Right renal pelvis (tissue), 4 donors: ENCODE measurements around the gene KANK2. TPM values are rescaled to one million over a fixed set of nuclear protein-coding genes. Genes with fewer than 3 reads are reported as not detected.

Source experiments
- DNase-seq, 4 donors: peaks; one replicate each; pipeline ENCODE4 v3.0.0-alpha.2; 2013; ENCODE audit warnings: low read depth in 4 of 4, low spot score in 3 of 4, missing footprints in 1 of 4
- polyA plus RNA-seq, 4 donors: library from polyadenylated mRNA; unstranded; fragments of 120-200 nt; gene quantifications; one replicate each; pipeline ENCODE4 v1.2.1, GENCODE V29; 2013; ENCODE audit not compliant: insufficient read length in 4 of 4

KANK2 gene
- polyA plus RNA-seq, 4 donors: 119 to 127 (median 123) TPM

DNA sequence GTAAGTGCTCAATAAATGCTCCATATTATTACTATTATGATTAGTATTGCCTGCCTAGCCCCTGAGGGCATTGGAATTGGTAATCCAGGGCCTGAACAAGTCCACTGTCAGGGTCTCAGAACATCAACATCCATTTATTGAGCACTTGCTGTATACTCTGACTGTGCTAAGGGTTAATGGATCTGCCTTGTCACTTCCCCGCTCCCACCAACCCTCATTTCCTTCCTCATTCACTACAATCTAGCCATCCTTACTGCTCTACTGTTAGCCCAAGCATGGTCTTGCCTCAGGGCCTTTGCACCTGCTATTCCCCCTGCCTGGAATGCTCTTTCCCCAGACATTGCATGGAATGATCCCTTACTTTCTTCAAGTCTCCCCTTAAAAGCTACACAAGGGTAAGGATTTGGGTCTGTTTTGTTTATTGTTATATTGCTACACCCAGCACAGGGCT, 29.4 kb upstream of the KANK2 start:
- DNase-seq: no peak

DNA sequence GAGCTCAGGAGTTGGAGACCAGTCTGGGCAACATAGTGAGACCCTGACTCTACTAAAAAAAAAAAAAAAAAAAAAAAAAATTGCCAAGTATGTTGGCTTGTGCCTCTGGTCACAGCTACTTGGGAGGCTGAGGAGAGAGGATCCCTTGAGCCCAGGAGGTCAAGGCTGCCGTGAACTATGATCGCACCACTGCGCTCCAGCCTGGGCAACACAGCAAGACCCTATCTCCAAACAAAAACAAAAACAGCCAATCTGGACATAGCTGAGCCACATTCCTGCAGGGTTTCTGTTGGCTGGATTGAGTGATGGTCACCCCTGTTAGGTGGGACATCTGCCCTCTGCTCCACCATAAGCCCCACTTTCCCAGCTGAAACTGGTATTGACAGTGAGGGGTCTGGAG, 28.5 kb upstream of the KANK2 start:
- no peak for DNase-seq

DNA sequence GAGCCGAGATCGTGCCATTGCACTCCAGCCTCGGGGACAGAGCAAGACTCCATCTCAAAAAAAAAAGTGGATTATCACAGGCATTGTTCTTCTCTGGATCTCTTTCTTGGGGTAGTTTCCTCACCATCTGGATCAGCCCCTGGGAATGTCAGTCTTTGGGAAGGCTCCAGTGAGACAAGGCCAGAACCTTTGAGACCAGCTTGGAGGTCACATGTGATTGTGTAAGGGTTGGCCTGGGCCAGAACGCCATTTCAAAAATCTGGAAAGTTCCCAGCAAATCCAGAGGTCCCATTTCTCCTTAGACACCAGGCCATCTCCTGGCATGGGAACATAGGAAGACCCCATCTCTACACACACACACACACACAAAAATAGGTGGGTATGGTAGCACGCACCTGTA, 27.8 kb upstream of the KANK2 start:
- DNase-seq: no peak

DNA sequence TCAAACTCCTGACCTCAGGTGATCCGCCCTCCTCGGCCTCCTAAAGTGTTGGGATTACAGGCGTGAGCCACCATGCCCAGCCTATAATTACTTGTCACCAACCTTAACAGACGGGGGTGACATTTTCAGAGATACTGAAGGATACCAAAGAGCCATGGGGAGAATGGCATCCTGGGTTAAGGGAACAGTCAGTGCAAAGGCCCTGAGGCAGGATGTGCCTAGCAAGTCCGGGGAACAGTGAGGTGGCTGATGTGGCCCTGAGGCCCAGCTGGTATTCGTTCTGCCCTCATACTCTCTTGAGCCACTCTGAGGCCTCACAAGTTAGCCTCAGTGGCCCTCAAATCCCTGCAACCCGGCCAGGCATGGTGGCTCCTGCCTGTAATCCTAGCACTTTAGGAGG, 27.1 kb upstream of the KANK2 start:
- DNase-seq: no peak

DNA sequence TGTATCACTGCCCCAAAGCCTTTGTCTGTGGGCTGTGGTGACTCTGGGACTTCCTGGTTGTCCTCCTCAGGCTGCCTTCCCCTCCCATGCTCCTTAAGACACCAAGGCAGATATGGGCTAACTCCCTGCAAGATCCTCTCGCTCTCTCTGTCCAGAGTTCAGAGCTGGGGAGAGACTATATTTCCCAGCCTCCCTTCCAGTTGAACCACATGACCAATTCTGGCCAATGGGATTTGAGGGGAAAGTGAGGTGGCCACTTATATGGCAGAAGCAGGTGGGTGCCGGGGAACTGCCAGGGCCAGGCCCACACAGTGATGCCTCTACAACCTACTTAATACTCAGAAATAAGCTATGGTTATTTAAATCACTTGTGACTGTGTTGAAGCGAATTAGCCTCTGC, 25.9 kb upstream of the KANK2 start:
- no peak for DNase-seq

DNA sequence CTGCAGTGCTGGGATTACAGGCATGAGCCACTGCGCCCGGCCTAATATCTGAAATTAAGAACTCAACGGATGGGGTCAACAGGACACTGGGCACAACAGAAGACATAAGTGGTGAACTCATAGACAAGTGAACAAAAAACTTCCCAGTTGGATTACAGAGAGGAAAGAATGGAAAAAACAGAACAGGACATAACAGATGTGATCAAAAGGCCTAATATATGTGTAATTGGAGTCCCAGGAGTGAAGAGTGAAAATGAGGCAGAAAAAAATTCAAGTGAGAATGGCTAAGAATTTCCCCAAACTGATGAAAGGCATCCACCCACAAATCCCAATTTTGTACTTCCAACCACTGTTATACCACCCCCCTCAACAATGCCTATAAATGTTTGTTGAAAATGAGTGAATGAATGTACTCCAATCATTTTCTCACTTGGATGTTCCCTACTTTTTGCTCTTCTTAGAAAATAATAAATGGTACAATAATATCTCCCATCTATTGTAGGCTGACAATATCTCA, 23.8 kb upstream of the KANK2 start:
- DNase-seq: no peak

DNA sequence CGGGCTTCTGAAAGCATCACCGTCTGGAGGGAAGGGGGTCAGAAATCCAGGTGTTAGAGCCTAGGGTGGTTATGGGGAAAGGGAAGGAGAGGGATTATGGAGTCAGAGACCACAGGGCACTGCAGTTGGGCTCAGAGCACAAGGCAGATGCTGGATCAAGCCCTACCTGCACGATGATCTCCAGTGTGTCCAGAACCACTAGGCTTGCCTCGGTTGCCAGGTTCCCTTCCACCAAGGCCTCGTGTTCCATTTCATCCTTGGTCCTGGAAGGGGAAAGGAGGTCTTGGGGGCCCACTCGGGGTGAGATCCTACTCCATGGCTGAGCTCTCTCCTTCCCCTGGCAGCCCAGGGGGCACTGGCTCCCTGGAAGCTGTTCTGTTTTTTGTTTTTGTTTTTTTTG, 17.0 kb upstream of the KANK2 start:
- no peak for DNase-seq

DNA sequence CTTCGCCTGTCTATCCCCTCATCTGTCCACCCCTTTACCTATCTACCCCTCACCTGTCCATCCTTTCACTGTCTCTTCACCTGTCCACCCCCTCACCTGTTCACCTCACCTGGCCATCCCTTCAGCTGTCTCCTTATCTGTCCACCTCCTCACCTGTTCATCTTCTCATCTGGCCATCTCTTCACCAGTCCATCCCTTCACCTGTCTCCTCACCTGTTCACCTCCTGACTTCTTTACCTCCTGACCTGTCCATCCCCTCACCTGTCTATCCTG, 13.2 kb upstream of the KANK2 start:
- no peak for DNase-seq

DNA sequence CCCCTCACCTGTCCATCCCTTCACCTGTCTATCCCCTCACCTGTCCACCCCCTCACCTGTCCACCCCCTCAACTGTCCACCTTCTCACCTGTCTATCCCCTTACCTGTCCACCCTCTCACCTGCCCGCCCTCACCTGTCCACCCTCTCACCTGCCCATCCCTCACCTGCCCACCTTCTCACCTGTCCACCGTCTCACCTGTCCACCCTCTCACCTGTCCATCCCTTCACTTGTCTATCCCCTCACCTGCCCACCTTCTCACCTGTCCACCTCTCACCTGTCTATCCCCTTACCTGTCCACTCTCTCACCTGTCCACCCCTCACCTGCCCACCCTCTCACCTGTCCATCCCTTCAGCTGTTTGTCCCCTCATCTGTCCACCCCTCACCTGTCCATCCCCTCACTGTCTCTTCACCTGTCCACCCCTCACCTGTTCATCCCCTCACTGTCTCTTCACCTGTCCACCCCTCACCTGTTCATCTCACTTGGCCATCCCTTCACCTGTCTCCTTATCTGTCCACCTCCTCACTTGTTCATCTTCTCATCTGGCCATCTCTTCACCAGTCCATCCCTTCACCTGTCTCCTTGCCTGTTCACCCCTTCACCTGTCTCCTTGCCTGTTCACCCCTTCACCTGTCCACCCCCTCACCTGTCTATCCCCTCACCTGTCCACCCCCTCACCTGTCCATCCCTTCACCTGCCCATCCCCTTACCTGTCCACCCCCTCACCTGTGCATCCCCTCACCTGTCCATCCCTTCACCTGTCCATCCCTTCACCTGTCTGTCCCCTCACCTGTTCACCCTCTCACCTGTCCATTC, 12.7 kb upstream of the KANK2 start:
- DNase-seq: no peak

DNA sequence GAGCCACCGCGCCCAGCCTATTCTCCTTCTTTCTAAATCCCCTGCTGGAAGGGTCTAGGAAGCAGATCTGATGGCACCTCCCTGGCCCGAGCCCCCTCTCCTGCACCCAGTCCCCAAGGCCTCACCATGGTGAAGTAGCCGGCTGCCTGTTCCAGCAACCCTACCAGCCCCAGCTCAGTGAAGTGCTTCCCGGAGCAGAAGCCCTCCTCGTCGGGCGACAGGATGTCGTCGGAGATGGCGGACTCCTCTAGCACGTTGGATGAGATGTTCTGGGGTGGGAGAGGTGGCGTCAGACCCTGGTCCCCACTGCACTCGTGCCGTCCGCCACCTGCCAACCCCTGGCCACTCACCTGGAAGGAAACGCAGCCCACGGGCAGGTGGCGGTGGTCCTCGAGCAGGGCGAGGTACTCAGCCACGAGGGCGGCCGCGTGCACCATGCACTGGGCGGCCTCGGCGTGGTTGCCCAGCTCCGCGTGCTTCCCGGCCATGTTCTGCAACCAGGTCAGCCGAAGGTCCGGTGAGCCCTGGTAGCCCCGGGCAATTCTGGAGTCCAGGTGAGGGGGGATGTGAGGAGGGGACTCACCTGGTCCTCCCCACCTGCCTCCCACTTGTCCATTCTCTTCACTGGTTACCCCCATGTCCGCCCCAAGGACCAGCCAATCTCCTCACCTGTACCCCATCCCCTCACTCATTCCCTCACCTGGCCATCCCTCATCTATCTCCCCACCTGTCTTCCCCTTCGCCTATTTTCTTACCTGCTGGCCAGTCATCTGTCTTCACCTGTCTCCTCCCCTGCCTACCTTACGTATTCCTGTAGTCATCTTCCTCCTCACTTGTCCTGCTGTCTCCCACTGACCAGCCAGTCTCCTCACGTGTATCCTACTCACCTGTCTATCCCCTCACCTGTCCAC, 11.5 kb upstream of the KANK2 start:
- no peak for DNase-seq

DNA sequence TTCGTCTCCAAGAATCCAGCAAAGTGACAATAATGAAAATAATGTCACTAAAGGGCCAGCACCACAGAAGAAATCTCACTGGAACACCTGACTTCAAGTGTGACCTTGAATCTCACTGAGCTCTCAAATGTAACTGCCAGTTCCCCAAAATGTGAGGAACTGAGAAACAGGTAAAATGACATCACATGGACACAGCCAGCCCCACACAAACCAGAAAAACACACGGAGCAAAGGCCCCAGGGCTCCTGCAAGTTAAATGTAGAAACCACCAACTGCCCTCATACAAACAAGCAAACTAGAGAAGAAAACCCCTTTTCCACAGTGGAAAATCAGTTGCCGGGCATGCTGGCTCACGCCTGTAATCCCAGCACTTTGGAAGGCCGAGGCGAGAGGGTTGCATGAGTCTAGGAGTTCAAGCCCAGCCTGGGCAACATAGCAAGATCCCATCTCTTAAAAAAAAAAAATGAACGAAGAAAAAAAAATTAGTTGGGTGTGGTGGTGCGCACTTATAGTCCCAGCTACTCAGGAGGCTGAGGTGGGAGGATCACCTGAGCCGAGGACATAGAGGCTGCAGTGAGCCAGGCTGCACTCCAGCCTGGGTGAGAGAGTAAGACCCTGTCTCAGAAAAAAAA, 8.7 kb upstream of the KANK2 start:
- no peak for DNase-seq

DNA sequence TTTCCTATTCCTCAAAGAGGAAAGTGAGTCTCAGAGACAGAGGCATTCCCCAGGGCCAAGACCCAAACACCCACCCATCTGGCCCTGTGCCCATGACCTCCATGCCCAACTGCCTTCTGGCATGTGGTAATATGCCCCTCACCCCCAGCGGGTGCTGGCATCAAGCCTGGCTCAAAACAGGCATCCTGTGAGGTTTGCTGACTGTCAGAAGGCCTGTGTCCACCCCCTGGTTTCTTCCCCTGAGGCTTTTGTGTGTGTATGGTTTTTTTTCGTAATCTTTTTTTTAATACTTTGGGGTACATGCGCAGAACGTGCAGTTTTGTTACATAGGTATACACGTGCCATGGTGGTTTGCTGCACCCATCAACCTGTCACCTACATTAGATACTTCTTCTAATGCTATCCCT, 7.6 kb upstream of the KANK2 start:
- no peak for DNase-seq

DNA sequence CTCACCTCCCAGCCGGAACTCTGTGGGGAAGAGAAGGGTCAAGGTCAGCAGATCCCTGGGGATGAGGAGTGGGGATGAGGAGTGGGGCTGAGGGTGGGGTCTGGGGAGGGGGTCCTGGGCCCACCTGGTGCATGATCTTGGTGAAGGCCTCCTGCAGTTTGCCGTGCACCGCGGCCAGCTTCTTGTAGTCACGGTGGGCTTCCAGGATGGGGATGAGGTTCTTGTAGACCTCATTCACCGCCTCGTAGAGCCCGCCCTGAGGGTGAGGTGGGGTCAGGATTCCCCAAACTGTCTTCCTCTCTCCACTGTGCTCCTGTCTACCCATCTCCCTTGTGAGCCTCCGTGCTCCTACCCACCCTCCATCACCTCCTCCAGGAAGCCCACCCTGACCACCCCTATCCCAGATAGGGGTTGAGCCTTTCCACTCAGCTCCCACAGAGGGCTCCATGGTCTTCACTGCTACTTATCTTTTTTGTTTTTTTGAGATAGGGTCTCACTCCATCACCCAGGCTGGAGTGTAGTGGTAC, 6.8 kb upstream of the KANK2 start:
- no peak for DNase-seq

DNA sequence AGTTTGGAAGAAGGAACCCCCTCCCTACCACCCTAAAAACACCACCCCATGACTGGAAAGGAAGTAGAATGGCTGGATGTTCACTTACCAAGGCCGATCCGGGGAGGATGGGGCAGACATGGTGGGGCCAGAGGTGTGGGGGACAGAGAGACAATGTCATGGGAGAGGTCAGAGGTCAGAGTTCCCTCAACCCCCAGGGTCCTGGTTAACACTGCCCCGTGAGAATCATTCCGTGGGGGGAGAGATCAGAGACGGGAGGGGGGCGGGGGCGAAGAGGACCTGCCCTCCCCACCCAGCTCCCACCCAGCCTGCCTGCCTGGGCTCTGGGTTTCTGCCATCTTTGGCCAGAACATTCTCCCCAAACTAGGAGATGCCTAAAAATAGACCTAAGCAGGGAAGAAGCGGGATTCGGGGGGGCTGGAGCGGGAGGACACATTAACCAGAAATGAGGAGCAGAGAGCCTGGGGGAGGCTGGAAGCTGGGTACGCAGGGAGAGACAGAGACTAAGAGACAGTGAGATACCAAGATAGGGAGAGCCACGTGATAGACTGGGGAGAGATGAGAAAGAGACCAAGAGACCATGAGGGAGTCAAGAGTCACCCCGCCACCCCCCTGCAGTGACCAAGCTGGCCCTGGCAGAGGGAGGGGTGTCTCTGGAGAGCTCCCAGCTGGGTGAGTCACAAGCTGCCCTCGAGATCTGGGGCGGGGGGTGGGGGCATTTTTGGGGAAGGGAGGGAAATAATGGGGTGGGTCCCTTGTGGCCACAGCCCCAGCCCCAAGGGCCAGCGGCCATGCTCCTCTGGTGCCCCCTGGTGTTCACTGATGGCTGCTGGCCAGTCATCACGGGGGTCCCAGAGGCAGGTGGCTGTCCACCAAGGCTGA, 6.1 kb upstream of the KANK2 start:
- DNase-seq: peak in 1 of 4 donors; percentile 29

DNA sequence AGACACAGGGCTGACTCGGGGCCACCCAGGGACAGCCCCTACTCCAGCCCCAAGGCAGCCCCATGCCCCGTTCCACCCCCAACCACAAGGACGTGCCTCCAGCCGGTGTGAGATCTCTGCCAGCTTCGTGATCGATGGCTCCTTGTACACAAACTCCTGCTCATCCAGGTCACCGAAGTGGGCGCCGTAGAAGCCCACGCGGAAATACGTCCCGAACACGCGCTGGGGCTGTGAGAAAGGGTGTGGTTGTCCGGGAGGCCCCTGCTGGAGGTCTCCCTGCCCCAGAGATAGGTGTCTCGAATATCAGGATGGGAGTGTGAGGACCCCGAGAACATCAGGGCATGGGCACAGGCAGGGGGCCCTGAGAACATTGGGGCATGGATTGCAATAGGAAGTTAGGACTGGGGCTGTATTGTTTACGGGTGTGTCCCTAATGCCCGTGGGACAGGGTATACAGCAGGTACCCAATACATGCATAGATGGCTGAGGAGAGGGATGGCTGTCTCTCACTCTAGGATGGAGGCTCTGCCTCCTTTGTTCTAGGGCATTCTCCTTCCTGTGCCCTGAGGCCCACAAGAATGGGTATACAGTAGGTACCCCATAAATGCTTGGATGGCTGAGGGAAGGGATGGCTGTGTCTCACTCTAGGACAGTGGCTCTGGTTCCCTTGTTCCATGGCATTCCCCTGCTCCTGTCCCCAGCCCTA, 5.3 kb upstream of the KANK2 start:
- DNase-seq: no peak

DNA sequence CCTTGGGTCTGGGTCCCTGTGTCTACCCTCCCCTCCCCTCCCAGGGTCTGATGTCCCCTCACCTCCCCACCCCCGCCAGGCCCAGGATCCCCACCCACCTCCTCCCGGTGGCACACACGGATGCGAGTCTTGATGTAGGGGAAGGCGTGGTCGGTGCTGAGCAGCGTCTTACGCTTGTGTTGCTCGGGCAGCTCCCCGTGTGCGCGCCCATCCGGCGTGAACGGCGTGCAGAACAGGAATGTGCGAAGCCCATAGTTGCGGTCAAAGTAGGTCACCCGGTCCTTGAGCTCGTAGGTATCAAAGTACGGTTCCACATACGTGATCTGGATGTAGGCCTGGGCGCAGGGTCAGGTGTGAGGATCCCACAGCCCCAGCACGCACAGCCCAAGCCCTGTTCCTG, 4.4 kb upstream of the KANK2 start:
- no peak for DNase-seq

DNA sequence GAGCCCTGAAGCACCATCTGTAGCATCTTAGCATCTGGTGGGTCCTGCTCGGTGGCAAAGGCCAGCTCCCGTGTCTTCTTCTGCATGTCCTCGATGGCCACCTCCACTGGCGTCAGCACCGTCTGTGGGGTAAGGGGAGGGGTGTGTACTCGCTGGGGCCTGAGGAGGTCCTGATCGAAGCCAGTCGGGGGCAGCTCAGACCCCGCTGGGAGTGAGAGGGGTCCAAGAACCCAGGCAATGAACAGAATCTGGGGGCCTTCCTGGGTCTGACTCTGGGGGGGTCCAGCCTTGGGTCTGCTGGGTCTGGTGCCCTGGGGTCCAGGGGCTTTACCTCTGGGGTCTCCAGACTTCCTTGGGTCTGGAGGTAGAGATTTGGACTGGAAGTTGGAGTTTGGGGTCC, 3.6 kb upstream of the KANK2 start:
- DNase-seq: no peak

DNA sequence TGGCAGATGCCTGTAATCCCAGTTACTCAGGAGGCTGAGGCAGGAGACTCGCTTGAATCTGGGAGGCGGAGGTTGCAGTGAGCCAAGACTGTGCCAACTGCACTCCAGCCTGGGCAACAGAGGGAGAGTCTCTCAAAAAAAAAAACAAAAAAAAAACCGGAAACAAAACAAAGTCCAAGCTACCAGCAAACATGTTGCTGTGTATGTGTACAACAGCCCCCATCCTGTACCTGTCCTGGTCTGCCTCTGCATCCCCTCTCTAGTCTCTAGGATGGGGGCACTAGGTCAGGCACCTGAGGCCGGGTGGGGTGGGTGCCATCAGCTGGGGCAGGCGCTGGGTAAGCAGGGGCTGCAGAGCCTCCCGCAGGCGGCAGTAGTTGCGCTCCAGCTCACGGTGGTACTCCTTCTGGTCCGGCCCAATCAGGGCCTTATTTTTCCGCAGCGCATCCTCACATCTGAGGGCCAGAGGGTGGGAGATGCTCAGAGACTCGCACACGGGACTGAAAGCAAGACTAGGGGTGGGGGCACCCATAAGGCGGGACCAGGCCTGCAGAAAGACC, 2.8 kb upstream of the KANK2 start:
- no peak for DNase-seq

DNA sequence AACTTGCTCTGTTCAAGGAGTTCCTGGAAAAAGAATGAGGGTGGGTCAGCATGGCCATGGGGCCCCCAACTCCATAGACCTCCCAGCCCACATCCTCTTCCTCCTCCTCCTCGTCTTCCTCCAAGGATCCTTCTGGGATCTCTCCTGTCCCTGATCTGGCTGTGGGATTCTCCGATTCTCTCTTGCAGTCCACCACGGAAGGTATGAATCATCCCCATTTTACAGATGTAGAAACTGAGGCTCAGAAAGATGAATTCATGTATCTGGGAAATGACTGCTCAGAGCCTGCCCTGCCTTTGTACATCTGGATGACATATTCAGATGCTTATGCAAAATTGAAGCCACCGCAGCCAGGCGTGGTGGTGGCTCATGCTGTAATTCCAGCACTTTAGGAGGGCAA, 2.2 kb upstream of the KANK2 start:
- DNase-seq: no peak
